Breast epithelium (tissue), 3 donors: ENCODE measurements around the gene BEND2.

Source experiments
- CTCF ChIP-seq, 3 donors: fragments of 450-650 bp; IDR thresholded peaks; one replicate each; pipeline ENCODE4 v1.5.1; 2016 to 2017; ENCODE audit warnings: antibody characterized with exemption in 3 of 3, mild to moderate bottlenecking in 3 of 3, moderate library complexity in 3 of 3
- POLR2A ChIP-seq: fragments of 450-650 bp; IDR thresholded peaks from one replicate; pipeline ENCODE4 v1.6.1; 2016; ENCODE audit warnings: antibody characterized with exemption, mild to moderate bottlenecking, moderate library complexity
- POLR2AphosphoS5 ChIP-seq, 3 donors: sonication (generic); formaldehyde crosslinking; IDR thresholded peaks; one replicate each; pipeline ENCODE4 v1.6.1; 2017; ENCODE audit warnings: antibody characterized with exemption in 3 of 3

GRCh38 chrX:18166068-18166467 lies 54.6 kb downstream of the BEND2 start:
- TF ChIP-seq POLR2AphosphoS5 (IDR thresholded peaks at IDR 0.05) (no peak), CTCF (IDR thresholded peaks at IDR 0.05) (no peak), POLR2A (no peak)
